ENCODE measurements around the gene GLIPR1.
"Not testable (repeated sequence)": the region's sequence is repeated elsewhere in the genome, so short reads cannot be mapped to it uniquely, and the experiment has no call there.

DNA sequence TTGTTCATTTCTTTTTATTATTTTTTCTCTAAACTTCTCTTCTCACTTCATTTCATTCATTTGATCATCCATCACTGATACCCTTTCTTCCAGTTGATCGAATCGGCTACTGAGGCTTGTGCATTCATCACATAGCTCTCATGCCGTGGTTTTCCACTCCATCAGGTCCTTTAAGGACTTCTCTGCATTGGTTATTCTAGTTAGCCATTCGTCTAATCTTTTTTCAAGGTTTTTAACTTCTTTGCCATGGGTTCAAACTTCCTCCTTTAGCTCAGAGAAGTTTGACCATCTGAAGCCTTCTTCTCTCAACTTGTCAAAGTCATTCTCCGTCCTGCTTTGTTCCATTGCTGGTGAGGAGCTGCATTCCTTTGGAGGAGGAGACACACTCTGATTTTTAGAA, 41.6 kb downstream of the GLIPR1 start:
- TF ChIP-seq, protein P1, sequence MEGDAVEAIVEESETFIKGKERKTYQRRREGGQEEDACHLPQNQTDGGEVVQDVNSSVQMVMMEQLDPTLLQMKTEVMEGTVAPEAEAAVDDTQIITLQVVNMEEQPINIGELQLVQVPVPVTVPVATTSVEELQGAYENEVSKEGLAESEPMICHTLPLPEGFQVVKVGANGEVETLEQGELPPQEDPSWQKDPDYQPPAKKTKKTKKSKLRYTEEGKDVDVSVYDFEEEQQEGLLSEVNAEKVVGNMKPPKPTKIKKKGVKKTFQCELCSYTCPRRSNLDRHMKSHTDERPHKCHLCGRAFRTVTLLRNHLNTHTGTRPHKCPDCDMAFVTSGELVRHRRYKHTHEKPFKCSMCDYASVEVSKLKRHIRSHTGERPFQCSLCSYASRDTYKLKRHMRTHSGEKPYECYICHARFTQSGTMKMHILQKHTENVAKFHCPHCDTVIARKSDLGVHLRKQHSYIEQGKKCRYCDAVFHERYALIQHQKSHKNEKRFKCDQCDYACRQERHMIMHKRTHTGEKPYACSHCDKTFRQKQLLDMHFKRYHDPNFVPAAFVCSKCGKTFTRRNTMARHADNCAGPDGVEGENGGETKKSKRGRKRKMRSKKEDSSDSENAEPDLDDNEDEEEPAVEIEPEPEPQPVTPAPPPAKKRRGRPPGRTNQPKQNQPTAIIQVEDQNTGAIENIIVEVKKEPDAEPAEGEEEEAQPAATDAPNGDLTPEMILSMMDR (IDR thresholded peaks at IDR 0.05) = not testable (repeated sequence)
- TF ChIP-seq POLR2A (IDR thresholded peaks at IDR 0.05) = not testable (repeated sequence)

Data from esophagus squamous epithelium (tissue), 4 donors.